IMR-90 (cell line): ENCODE results near the gene UNC5A. TPM values are rescaled to one million over a fixed set of nuclear protein-coding genes. Genes with fewer than 3 reads are reported as not detected.

Experiments used
- ATAC-seq: fragments of 200-7000 bp; cut with Tn5 transposase; 2 replicates; pipeline ENCODE4 v1.9.1; 2020; ENCODE audit warnings: low read depth, mild to moderate bottlenecking, moderate library complexity
- BruUV-seq: library from RNA; stranded (reverse); fragments of 400-500 nt; replicated peaks from 2 replicates; lab custom pipeline; 2021; lab: Mats Ljungman, UMichigan
- CTCF ChIA-PET: fragments of 300-600 bp; formaldehyde crosslinking; extraction: SDS; loops from one replicate; lab custom pipeline; 2021; ENCODE audit warnings: antibody characterized with exemption; lab: Yijun Ruan, JAX
- POLR2A ChIA-PET: fragments of 300-600 bp; sonication (Branson Sonifier 250); formaldehyde crosslinking; loops from one replicate; lab custom pipeline; 2022; ENCODE audit warnings: antibody characterized with exemption; ENCODE audit not compliant: unreplicated experiment; lab: Charles Lee
- DNase-seq: peaks from one replicate; pipeline ENCODE4 v3.0.0; 2013
- H2AFZ ChIP-seq: replicated peaks from 2 replicates; pipeline ENCODE3; 2013; ENCODE audit warnings: low read length, mild to moderate bottlenecking; ENCODE audit not compliant: poor library complexity
- H2AK5ac ChIP-seq: 2 replicates; pipeline ENCODE4 v1.6.1; 2013; ENCODE audit warnings: low read depth, low read length, inconsistent platforms
- H2AK9ac ChIP-seq: replicated peaks from 2 replicates; pipeline ENCODE3; 2013; ENCODE audit warnings: mild to moderate bottlenecking, low read depth, low read length, moderate library complexity; ENCODE audit not compliant: poor library complexity
- H2BK120ac ChIP-seq: 2 replicates; pipeline ENCODE4 v1.6.1; 2013; ENCODE audit warnings: low read depth, low read length, inconsistent platforms
- H2BK15ac ChIP-seq: 3 replicates; pipeline ENCODE4 v1.6.1; 2013; ENCODE audit warnings: low read depth, low read length, inconsistent platforms
- H2BK20ac ChIP-seq: 2 replicates; pipeline ENCODE4 v1.6.1; 2013; ENCODE audit warnings: low read depth, mild to moderate bottlenecking, inconsistent platforms, low read length, moderate library complexity
- H2BK5ac ChIP-seq: 2 replicates; pipeline ENCODE4 v1.6.1; 2013; ENCODE audit warnings: mild to moderate bottlenecking, low read depth, low read length, inconsistent platforms; ENCODE audit not compliant: poor library complexity, severe bottlenecking
- H3K14ac ChIP-seq: replicated peaks from 2 replicates; pipeline ENCODE4 v1.6.1; 2013; ENCODE audit warnings: low read depth, low read length, inconsistent platforms
- H3K18ac ChIP-seq: 2 replicates; pipeline ENCODE4 v1.6.1; 2013; ENCODE audit warnings: low read depth, low read length, control low read depth
- H3K23ac ChIP-seq: 2 replicates; pipeline ENCODE4 v1.6.1; 2013; ENCODE audit warnings: low read depth, low read length, inconsistent platforms
- H3K27ac ChIP-seq: 2 replicates; pipeline ENCODE4 v1.5.1; 2013; ENCODE audit warnings: mild to moderate bottlenecking, control low read depth, low read length; ENCODE audit not compliant: insufficient read depth
- H3K27me3 ChIP-seq: 2 replicates; pipeline ENCODE4 v1.6.1; 2013; ENCODE audit warnings: low read length; ENCODE audit not compliant: control insufficient read depth, insufficient read depth
- H3K36me3 ChIP-seq: 2 replicates; pipeline ENCODE4 v1.6.1; 2013; ENCODE audit warnings: low read length, mixed read lengths; ENCODE audit not compliant: control insufficient read depth, insufficient read depth
- H3K4ac ChIP-seq: 2 replicates; pipeline ENCODE4 v1.6.1; 2013; ENCODE audit warnings: low read depth, low read length, inconsistent platforms
- H3K4me1 ChIP-seq: 2 replicates; pipeline ENCODE4 v1.6.1; 2013; ENCODE audit warnings: low read length, mixed read lengths; ENCODE audit not compliant: control insufficient read depth, insufficient read depth
- H3K4me2 ChIP-seq: 2 replicates; pipeline ENCODE4 v1.6.1; 2013; ENCODE audit warnings: low read depth, mild to moderate bottlenecking, control low read depth, low read length, moderate library complexity
- H3K4me3 ChIP-seq: 2 replicates; pipeline ENCODE4 v1.5.1; 2013; ENCODE audit warnings: low read depth, mild to moderate bottlenecking, control low read depth, low read length, moderate library complexity; ENCODE audit not compliant: insufficient read depth
- H3K56ac ChIP-seq: 2 replicates; pipeline ENCODE4 v1.6.1; 2013; ENCODE audit warnings: low read length, inconsistent platforms; ENCODE audit not compliant: insufficient read depth; ENCODE audit errors: extremely low read depth
- H3K79me1 ChIP-seq, 2 experiments: 2 replicates each; pipeline ENCODE4 v1.6.1; 2013; ENCODE audit warnings: low read length in 2 of 2, inconsistent platforms in 1 of 2, low read depth in 1 of 2
- H3K9ac ChIP-seq: 2 replicates; pipeline ENCODE4 v1.6.1; 2013; ENCODE audit warnings: low read depth, low read length, control low read depth
- H3K9me1 ChIP-seq: 2 replicates; pipeline ENCODE4 v1.6.1; 2013; ENCODE audit warnings: low read length, inconsistent platforms; ENCODE audit not compliant: insufficient read depth
- H3K9me3 ChIP-seq: 2 replicates; pipeline ENCODE4 v1.6.1; 2013; ENCODE audit warnings: low read length; ENCODE audit not compliant: control insufficient read depth, insufficient read depth
- H4K20me1 ChIP-seq: 2 replicates; pipeline ENCODE4 v1.6.1; 2013; ENCODE audit warnings: low read length, inconsistent platforms; ENCODE audit not compliant: insufficient read depth
- H4K5ac ChIP-seq: 2 replicates; pipeline ENCODE4 v1.6.1; 2013; ENCODE audit warnings: mild to moderate bottlenecking, low read depth, low read length, control low read depth
- H4K8ac ChIP-seq, 2 experiments: 2 replicates each; pipeline ENCODE4 v1.6.1; 2013; ENCODE audit warnings: low read depth in 2 of 2, low read length in 2 of 2, control low read depth in 1 of 2, inconsistent platforms in 1 of 2
- H4K91ac ChIP-seq: 2 replicates; pipeline ENCODE4 v1.6.1; 2013; ENCODE audit warnings: low read depth, low read length, inconsistent platforms; ENCODE audit not compliant: insufficient read depth
- BHLHE40 ChIP-seq: fragments of 150-350 bp; IDR thresholded peaks from 2 replicates; pipeline ENCODE4 v1.6.1; 2016; ENCODE audit warnings: mild to moderate bottlenecking, low read depth, low read length
- CEBPB ChIP-seq: IDR thresholded peaks from 2 replicates; pipeline ENCODE4 v1.6.1; 2012; ENCODE audit warnings: low read depth, low read length, improper control_type of control experiment
- CHD1 ChIP-seq: IDR thresholded peaks from 2 replicates; pipeline ENCODE4 v1.6.1; 2012; ENCODE audit warnings: low read depth, low read length, improper control_type of control experiment
- CTCF ChIP-seq: conservative IDR thresholded peaks from 2 replicates; pipeline ENCODE4 v1.5.1; 2012; ENCODE audit warnings: mild to moderate bottlenecking, low read depth, low read length, improper control_type of control experiment
- ELK1 ChIP-seq: fragments of 150-350 bp; IDR thresholded peaks from 2 replicates; pipeline ENCODE4 v1.6.1; 2016; ENCODE audit warnings: low read depth, mild to moderate bottlenecking, low read length, moderate library complexity, borderline replicate concordance
- FOS ChIP-seq: fragments of 150-350 bp; IDR thresholded peaks from 2 replicates; pipeline ENCODE4 v1.6.1; 2016; ENCODE audit warnings: low read depth, low read length
- MAFK ChIP-seq: IDR thresholded peaks from 2 replicates; pipeline ENCODE4 v1.6.1; 2012; ENCODE audit warnings: low read depth, low read length, improper control_type of control experiment
- MAZ ChIP-seq: IDR thresholded peaks from 2 replicates; pipeline ENCODE4 v1.6.1; 2012; ENCODE audit warnings: low read depth, mild to moderate bottlenecking, low read length, improper control_type of control experiment, moderate library complexity, borderline replicate concordance
- MXI1 ChIP-seq: IDR thresholded peaks from 2 replicates; pipeline ENCODE4 v1.6.1; 2012; ENCODE audit warnings: low read depth, mild to moderate bottlenecking, low read length, moderate library complexity, borderline replicate concordance
- POLR2A ChIP-seq: IDR thresholded peaks from 2 replicates; pipeline ENCODE4 v1.6.1; 2012; ENCODE audit warnings: mild to moderate bottlenecking, low read depth, low read length
- RCOR1 ChIP-seq: IDR thresholded peaks from 2 replicates; pipeline ENCODE4 v1.6.1; 2012; ENCODE audit warnings: mild to moderate bottlenecking, low read length, improper control_type of control experiment; ENCODE audit not compliant: insufficient replicate concordance
- RFX5 ChIP-seq: IDR thresholded peaks from 2 replicates; pipeline ENCODE4 v1.8.0; 2012; ENCODE audit warnings: low read depth, mild to moderate bottlenecking, low read length, moderate library complexity
- SMC3 ChIP-seq: fragments of 150-350 bp; IDR thresholded peaks from 2 replicates; pipeline ENCODE4 v1.6.1; 2016; ENCODE audit warnings: low read depth, mild to moderate bottlenecking, antibody characterized with exemption, low read length, moderate library complexity
- whole genome bisulfite sequencing, 2 experiments: methylation state at CpG; one replicate each; pipeline versions ENCODE4 v1.1.5 to v1.1.7; 2013; ENCODE audit warnings: missing lambda C conversion rate in 2 of 2; ENCODE audit not compliant: insufficient read length in 1 of 2; ENCODE audit errors: extremely low coverage in 2 of 2; 5-methylcytosine and 5-hydroxymethylcytosine counted together
- dilution Hi-C: fragments of 300-500 bp; cut with HindIII; formaldehyde crosslinking; loops from one replicate; pipeline ENCODE4 v1.14.3; 2018; ENCODE audit warnings: low sequenced_read_pairs; ENCODE audit not compliant: unreplicated experiment
- in situ Hi-C: fragments of 300-500 bp; cut with MboI; formaldehyde crosslinking; loops from 3 replicates; pipeline ENCODE4 v1.14.3; 2019; ENCODE audit warnings: low sequenced_read_pairs, inconsistent platforms, mixed read lengths
- intact Hi-C: fragments of 100-400 bp; cut with micrococcal nuclease; formaldehyde crosslinking; loops from 2 replicates; pipeline ENCODE4 v1.10.0; 2022
- polyA plus RNA-seq, 3 experiments: library from polyadenylated mRNA; depleted of rRNA; stranded (reverse); fragments of >200 nt; gene quantifications; 2 replicates each; pipeline ENCODE4 v1.2.3, GENCODE V29; 2012; ENCODE audit warnings: low replicate concordance in 1 of 3
- total RNA-seq: library from RNA; depleted of rRNA; stranded (reverse); fragments of >200 nt; gene quantifications from 2 replicates; pipeline ENCODE4 v1.2.3, GENCODE V29; 2012
- TF ChIP-seq, protein P1 (sequence below): fragments of 150-350 bp; IDR thresholded peaks from 2 replicates; pipeline ENCODE4 v1.6.1; 2017; ENCODE audit warnings: mild to moderate bottlenecking, antibody characterized with exemption, low read length, low read depth

The UNC5A gene
- total and polyA plus RNA-seq, 2 of the 4 experiments (the other 2 are of a cell fraction), result not detected

- Histone ChIP-seq H3K9me3 (no peaks in the 10 kb centered on the region), H3K27me3 (peaks cover 81% of the 10 kb centered on the region), H2AK9ac (no peak overlapping the region), H3K23ac (no peak overlapping the region), H3K4me1 (no peaks in the 10 kb centered on the region), H2BK120ac (no peak overlapping the region), H4K91ac (no peak overlapping the region), H3K56ac (no peak overlapping the region), H2AK5ac (no peak overlapping the region), H3K9me1 (no peaks in the 10 kb centered on the region), H2AFZ (no peak overlapping the region), H3K27ac (no peak overlapping the region), H4K8ac (no peak overlapping the region), H3K4me3 (no peak overlapping the region), H3K79me1 (no peaks in the 10 kb centered on the region), H3K4ac (no peak overlapping the region), H2BK20ac (no peak overlapping the region), H3K4me2 (no peak overlapping the region), H3K36me3 (no peaks in the 10 kb centered on the region), H3K9ac (no peak overlapping the region), H3K14ac (no peak overlapping the region), H2BK5ac (no peak overlapping the region), H4K20me1 (no peaks in the 10 kb centered on the region), H2BK15ac (no peak overlapping the region), H4K5ac (no peak overlapping the region), H3K18ac (no peak overlapping the region)
- BruUV-seq, result no TSS peak
- no peak for DNase-seq
- intact Hi-C loops, result loop anchor here (5.0 to 10.0 kb wide), 2 partner anchors 142 to 150 kb away; no protein-coding TSS in a partner anchor
- ChIA-PET POLR2A (no interaction called here), CTCF (interaction anchor here (0.6 kb wide), 1 partner anchor 380 kb away, joined by 3 read pairs; no protein-coding TSS in a partner anchor)
- TF ChIP-seq MAZ, result no peak
- no peak for TF ChIP-seq FOS
- TF ChIP-seq POLR2A, result no peak
- no peak for TF ChIP-seq ELK1
- TF ChIP-seq SMC3, result no peak
- TF ChIP-seq MAFK, result no peak
- TF ChIP-seq BHLHE40, result no peak
- no peak for TF ChIP-seq CTCF
- no peak for TF ChIP-seq CEBPB
- TF ChIP-seq RCOR1, result no peak
- no peak for TF ChIP-seq CHD1
- TF ChIP-seq, protein P1, sequence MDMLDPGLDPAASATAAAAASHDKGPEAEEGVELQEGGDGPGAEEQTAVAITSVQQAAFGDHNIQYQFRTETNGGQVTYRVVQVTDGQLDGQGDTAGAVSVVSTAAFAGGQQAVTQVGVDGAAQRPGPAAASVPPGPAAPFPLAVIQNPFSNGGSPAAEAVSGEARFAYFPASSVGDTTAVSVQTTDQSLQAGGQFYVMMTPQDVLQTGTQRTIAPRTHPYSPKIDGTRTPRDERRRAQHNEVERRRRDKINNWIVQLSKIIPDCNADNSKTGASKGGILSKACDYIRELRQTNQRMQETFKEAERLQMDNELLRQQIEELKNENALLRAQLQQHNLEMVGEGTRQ, result no peak
- no peak for TF ChIP-seq MXI1
- TF ChIP-seq RFX5, result no peak
- no peak for ATAC-seq
- in situ Hi-C loops, result no loop called here
- WGBS, 2 experiments, result 31% methylated on average over 3 of the region's 10 CpGs; no CpG with 5 or more reads in 1 of the 2 experiments
- dilution Hi-C loops, result no loop called here
Measured at GRCh38 chr5:176814836-176815438, 4.6 kb downstream of the UNC5A start.
